ENCODE data around the gene OR2T34.

- no peak for TF ChIP-seq CTCF (IDR thresholded peaks at IDR 0.05)
- TF ChIP-seq POLR2AphosphoS5 (IDR thresholded peaks at IDR 0.05), result no peak
- no peak for TF ChIP-seq POLR2A (IDR thresholded peaks at IDR 0.05)
Measured at GRCh38 chr1:248610301-248610700, 35.7 kb upstream of the OR2T34 start.
